ENCODE measurements around the gene LRIT3.

- no peak for TF ChIP-seq TAF1 (IDR thresholded peaks at IDR 0.05; ENCODE audit: borderline replicate concordance, insufficient read depth, low read length)
- no peak for TF ChIP-seq POLR2AphosphoS5 (IDR thresholded peaks at IDR 0.05; ENCODE audit: low read depth, low read length)
- TF ChIP-seq REST (IDR thresholded peaks at IDR 0.05; ENCODE audit: insufficient read depth in 1 of 2, low read depth in 2 of 2, low read length in 2 of 2): no peak
- TF ChIP-seq SIN3A (IDR thresholded peaks at IDR 0.05; ENCODE audit: borderline replicate concordance, insufficient read depth, low read length): no peak
Measured at GRCh38 chr4:109873791-109874514, 26.0 kb downstream of the LRIT3 start.
